Natural killer cell (primary cell): ENCODE measurements around the gene HLA-DMA. TPM values are rescaled to one million over a fixed set of nuclear protein-coding genes. Genes with fewer than 3 reads are reported as not detected.

Experiments used
- ATAC-seq, 3 donors: fragments of 150-1000 bp in 2 of 3; fragments of 200-7000 bp in 1 of 3; cut with Tn5 transposase; 1 replicate in 1 of 3; 2 replicates in 2 of 3; pipeline ENCODE4 v1.10.0; 2021; ENCODE audit warnings: mild to moderate bottlenecking in 2 of 3, moderate library complexity in 2 of 3
- DNase-seq, 2 donors: peaks; one replicate each; pipeline versions ENCODE4 v3.0.0 to v3.0.0-alpha.2; 2013 to 2021; ENCODE audit warnings: mixed read lengths in 1 of 2
- H3K27ac ChIP-seq: one replicate; pipeline ENCODE4 v1.5.1; 2013; ENCODE audit warnings: mild to moderate bottlenecking, low read length
- H3K27me3 ChIP-seq: one replicate; pipeline ENCODE4 v1.6.1; 2013; ENCODE audit warnings: low read length; ENCODE audit not compliant: control insufficient read depth, insufficient read depth
- H3K36me3 ChIP-seq: one replicate; pipeline ENCODE4 v1.6.1; 2013; ENCODE audit warnings: low read length; ENCODE audit not compliant: control insufficient read depth, insufficient read depth
- H3K4me1 ChIP-seq: one replicate; pipeline ENCODE4 v1.6.1; 2013; ENCODE audit warnings: low read length; ENCODE audit not compliant: control insufficient read depth, insufficient read depth
- H3K4me3 ChIP-seq: one replicate; pipeline ENCODE4 v1.5.1; 2013; ENCODE audit warnings: low read length
- H3K9me3 ChIP-seq: one replicate; pipeline ENCODE4 v1.6.1; 2013; ENCODE audit warnings: low read length; ENCODE audit not compliant: control insufficient read depth, insufficient read depth
- H3K27ac Mint-ChIP-seq, 2 donors: one replicate each; pipeline ENCODE4 v1.8.0; 2022; ENCODE audit warnings: mild to moderate bottlenecking in 2 of 2, mixed read lengths in 2 of 2, moderate library complexity in 1 of 2
- H3K27me3 Mint-ChIP-seq, 2 donors: one replicate each; pipeline ENCODE4 v1.8.0; 2022; ENCODE audit warnings: low read depth in 2 of 2, mixed read lengths in 2 of 2
- H3K36me3 Mint-ChIP-seq: one replicate; pipeline ENCODE4 v1.8.0; 2022; ENCODE audit warnings: mixed read lengths
- H3K4me1 Mint-ChIP-seq, 2 donors: one replicate each; pipeline ENCODE4 v1.8.0; 2022; ENCODE audit warnings: mixed read lengths in 2 of 2
- H3K4me3 Mint-ChIP-seq: one replicate; pipeline ENCODE4 v1.8.0; 2022; ENCODE audit warnings: mild to moderate bottlenecking, moderate library complexity, mixed read lengths
- H3K9me3 Mint-ChIP-seq, 2 donors: one replicate each; pipeline ENCODE4 v1.8.0; 2022; ENCODE audit warnings: mixed read lengths in 2 of 2
- WGBS: methylation state at CpG from one replicate; pipeline ENCODE4 v1.1.7; 2013; ENCODE audit warnings: missing lambda C conversion rate; ENCODE audit not compliant: insufficient coverage; 5-methylcytosine and 5-hydroxymethylcytosine counted together
- intact Hi-C: fragments of 100-400 bp; cut with micrococcal nuclease; formaldehyde crosslinking; loops from one replicate; pipeline ENCODE4 v1.14.2; 2022
- total RNA-seq, 4 donors: library from RNA; stranded (reverse); fragments of 120-200 nt in 1 of 4; gene quantifications; one replicate each; pipeline versions ENCODE4 v1.2.3 to v1.2.4, GENCODE V29; 2013 to 2022
- TF ChIP-seq, protein P1 (sequence below): fragments of 200-600 bp; IDR thresholded peaks from one replicate; pipeline ENCODE4 v1.8.0; 2022; ENCODE audit warnings: antibody characterized with exemption

The HLA-DMA gene
- total RNA-seq, 3 donors from 2014 or later (not counting 1 experiment from before 2014, with no cell fraction given) = 39.2 to 57.5 (median 48.1) TPM

DNA sequence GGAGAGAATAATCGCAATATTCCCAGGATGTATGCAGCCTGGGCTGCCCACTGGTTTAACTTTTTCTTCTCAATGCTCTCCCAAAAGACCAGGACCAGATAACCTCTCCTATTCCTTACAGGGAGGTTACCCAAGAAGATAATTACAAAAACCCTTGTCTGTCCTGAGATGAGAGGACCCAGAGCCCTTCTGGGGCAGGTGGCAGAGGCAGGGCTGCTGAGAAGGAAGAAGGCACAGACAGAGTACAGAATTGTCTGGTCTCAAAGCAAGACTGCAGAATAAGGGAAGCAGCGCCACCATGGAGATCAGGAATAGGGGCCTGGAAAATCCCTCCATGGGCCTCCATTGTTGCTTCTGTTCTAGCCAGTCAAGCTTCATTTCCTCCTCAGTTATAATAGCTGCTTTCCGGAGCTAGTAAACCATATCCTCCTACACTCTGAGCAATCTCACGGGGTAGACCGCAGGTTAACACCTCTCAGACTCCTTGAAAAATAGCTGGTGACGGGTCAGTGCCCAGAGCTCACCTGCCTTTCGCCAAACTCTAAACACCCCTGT lies 11.6 kb downstream of the HLA-DMA start:
- H3K9me3 Mint-ChIP-seq = no peaks in the 10 kb centered on the region

DNA sequence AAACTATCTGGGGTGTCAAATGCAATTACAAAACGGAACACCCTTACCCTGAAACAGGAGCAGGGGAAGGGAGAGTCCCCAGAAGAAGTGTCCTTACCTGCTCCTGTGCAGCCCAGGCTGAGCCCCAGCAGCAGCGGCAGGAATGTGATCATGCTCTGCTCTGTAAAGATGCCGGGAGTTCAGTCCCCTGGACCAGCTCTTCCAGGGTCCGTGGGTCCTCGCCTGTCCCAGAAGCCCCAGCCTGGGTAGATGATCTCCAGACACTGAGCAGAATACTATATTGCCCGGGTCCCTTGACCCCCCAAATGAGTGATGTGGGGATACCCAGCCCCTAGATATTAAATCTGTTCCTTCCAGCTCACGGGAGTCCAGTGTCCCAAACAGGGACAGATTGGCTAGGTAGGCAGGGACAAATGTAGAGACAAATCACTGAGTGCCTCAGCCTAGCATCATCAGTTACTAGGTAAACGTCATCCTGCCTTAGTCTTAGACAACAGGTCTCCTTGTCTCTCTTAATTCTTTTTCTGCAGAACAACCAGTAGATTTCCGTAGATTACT lies 12.2 kb downstream of the HLA-DMA start, which contains the start of gene HLA-DMB:
Gene HLA-DMB, minus strand, starts transcription at position 373 of the 558 bp plus-strand sequence. Its CDS starts 221 bp downstream, at position 152.
- H3K4me3 Mint-ChIP-seq = peak within 1 kb of the TSS; percentile 88
- TF ChIP-seq, protein P1, sequence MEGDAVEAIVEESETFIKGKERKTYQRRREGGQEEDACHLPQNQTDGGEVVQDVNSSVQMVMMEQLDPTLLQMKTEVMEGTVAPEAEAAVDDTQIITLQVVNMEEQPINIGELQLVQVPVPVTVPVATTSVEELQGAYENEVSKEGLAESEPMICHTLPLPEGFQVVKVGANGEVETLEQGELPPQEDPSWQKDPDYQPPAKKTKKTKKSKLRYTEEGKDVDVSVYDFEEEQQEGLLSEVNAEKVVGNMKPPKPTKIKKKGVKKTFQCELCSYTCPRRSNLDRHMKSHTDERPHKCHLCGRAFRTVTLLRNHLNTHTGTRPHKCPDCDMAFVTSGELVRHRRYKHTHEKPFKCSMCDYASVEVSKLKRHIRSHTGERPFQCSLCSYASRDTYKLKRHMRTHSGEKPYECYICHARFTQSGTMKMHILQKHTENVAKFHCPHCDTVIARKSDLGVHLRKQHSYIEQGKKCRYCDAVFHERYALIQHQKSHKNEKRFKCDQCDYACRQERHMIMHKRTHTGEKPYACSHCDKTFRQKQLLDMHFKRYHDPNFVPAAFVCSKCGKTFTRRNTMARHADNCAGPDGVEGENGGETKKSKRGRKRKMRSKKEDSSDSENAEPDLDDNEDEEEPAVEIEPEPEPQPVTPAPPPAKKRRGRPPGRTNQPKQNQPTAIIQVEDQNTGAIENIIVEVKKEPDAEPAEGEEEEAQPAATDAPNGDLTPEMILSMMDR = no peak
- peak within 1 kb of the TSS; percentile 96 for H3K27ac ChIP-seq
- DNase-seq (peak; percentile 31 to 90), ATAC-seq (peak; percentile 71 to 80 (median 78))
- no peaks in the 10 kb centered on the region for H3K27me3 ChIP-seq
- H3K27me3 Mint-ChIP-seq = no peaks in the 10 kb centered on the region
- H3K27ac Mint-ChIP-seq = peak within 1 kb of the TSS; percentile 92 to 98
- H3K9me3 Mint-ChIP-seq = no peaks in the 10 kb centered on the region
- H3K4me1 Mint-ChIP-seq = peaks cover 59 to 60% of the 10 kb centered on the region in 2 donors
- intact Hi-C loops = loop anchor here (1.0 to 10.0 kb wide), 4 partner anchors 27 to 256 kb away; no protein-coding TSS in a partner anchor
- H3K36me3 Mint-ChIP-seq = no peaks in the 10 kb centered on the region
- no peaks in the 10 kb centered on the region for H3K9me3 ChIP-seq
- 2% methylated on average over 9 of the region's 9 CpGs for WGBS
- peaks cover 27% of the 10 kb centered on the region for H3K36me3 ChIP-seq
- H3K4me3 ChIP-seq = peak within 1 kb of the TSS; percentile 74
- peaks cover 75% of the 10 kb centered on the region for H3K4me1 ChIP-seq

More for the DNA sequence above, 11.6 kb downstream of the HLA-DMA start:
- peak overlapping the region; percentile 88 for H3K4me3 Mint-ChIP-seq
- H3K27me3 Mint-ChIP-seq = no peaks in the 10 kb centered on the region
- WGBS = 0% methylated on average over 7 of the region's 7 CpGs
- ATAC-seq (peak; percentile 63 to 84 (median 77)), DNase-seq (peak; percentile 55 to 84)
- peak overlapping the region; percentile 92 to 98 for H3K27ac Mint-ChIP-seq
- intact Hi-C loops = loop anchor here (1.0 to 10.0 kb wide), 4 partner anchors 26 to 256 kb away; no protein-coding TSS in a partner anchor
- H3K4me1 Mint-ChIP-seq = peaks cover 61 to 62% of the 10 kb centered on the region in 2 donors
- Histone ChIP-seq H3K27me3 (no peaks in the 10 kb centered on the region), H3K27ac (peak overlapping the region; percentile 96), H3K4me3 (peak overlapping the region; percentile 74), H3K9me3 (no peaks in the 10 kb centered on the region), H3K36me3 (peaks cover 23% of the 10 kb centered on the region), H3K4me1 (peaks cover 75% of the 10 kb centered on the region)
- no peaks in the 10 kb centered on the region for H3K36me3 Mint-ChIP-seq
- TF ChIP-seq, protein P1 = no peak

DNA sequence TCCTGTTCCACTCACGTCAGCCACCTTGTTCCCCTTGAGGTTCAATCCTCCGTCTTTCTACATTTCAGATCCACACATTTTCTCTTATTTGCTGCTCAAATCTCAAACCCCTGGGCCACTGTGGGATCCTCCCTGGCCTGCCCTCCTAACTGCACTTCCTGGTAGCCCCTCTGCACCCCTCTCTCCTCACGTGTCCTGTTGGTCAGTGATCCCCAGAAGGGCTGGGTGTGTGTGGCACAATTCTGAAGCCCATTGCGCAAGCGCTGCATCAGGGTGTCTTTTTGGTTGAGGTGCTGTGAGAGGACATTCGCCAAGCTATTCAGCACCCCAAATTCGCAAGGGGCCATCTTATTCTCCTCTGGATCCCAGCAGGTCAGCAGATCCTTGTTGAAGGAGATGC lies 14.4 kb downstream of the HLA-DMA start:
- H3K9me3 Mint-ChIP-seq = no peaks in the 10 kb centered on the region
- no peaks in the 10 kb centered on the region for H3K27me3 Mint-ChIP-seq
- Histone ChIP-seq H3K27ac (no peak overlapping the region), H3K4me3 (no peak overlapping the region), H3K27me3 (no peaks in the 10 kb centered on the region), H3K9me3 (no peaks in the 10 kb centered on the region), H3K4me1 (peaks cover 56% of the 10 kb centered on the region), H3K36me3 (peaks cover 35% of the 10 kb centered on the region)
- H3K4me1 Mint-ChIP-seq = peaks cover 37% of the 10 kb centered on the region in 2 donors
- no peak overlapping the region for H3K27ac Mint-ChIP-seq
- no peaks in the 10 kb centered on the region for H3K36me3 Mint-ChIP-seq
- 85% methylated on average over 7 of the region's 7 CpGs for WGBS
- no peak for DNase-seq
- no peak for ATAC-seq
- no peak overlapping the region for H3K4me3 Mint-ChIP-seq
- TF ChIP-seq, protein P1 = no peak
- intact Hi-C loops = no loop called here
